Measurements from ENCODE around the gene PGAP2.

- TF ChIP-seq EZH2 (IDR thresholded peaks at IDR 0.05; ENCODE audit: low read length) (no peak), CTCF (optimal IDR thresholded peaks at IDR 0.05 in 1 of 3, IDR thresholded peaks at IDR 0.05 in 1 of 3, conservative IDR thresholded peaks at IDR 0.05 in 1 of 3; ENCODE audit: extremely low read depth in 1 of 3, insufficient read depth in 2 of 3, low read length in 3 of 3) (no peak)
Observed at GRCh38 chr11:3822312-3822711, 14.0 kb downstream of the PGAP2 start.
